ENCODE data around the gene MARCHF2.

Gene MARCHF2

GRCh38 chr19:8393192-8393870 is 19.8 kb upstream of the MARCHF2 start:
- H3K4me1 ChIP-seq (ENCODE audit: control insufficient read depth, insufficient read depth, low read length) = peaks cover 3% of the 10 kb centered on the region; the same call in 1 of the 2 replicates
- H3K36me3 ChIP-seq (ENCODE audit: control insufficient read depth in 2 of 2, insufficient read depth in 1 of 2, low read length in 2 of 2) = no peaks in the 10 kb centered on the region
- ChIA-PET POLR2A (no interaction called here), CTCF (interaction anchor here (1.1 to 6.5 kb wide), 3 partner anchors 40 to 132 kb away, joined by 3 to 57 read pairs (median 3); partner anchors contain the start of gene RPS28)
- H3K27ac ChIP-seq (ENCODE audit: extremely low read depth, low read depth, low read length) = no peak overlapping the region
- TF ChIP-seq ZNF24 (tag by site-specific recombination; IDR thresholded peaks at IDR 0.05) (no peak), ZNF558 (tag by site-specific recombination; IDR thresholded peaks at IDR 0.05) (no peak), ZNF501 (tag by site-specific recombination; IDR thresholded peaks at IDR 0.05) (no peak), ZNF518A (tag by site-specific recombination; conservative IDR thresholded peaks at IDR 0.05; ENCODE audit: low read depth) (no peak), KLF16 (tag by site-specific recombination; IDR thresholded peaks at IDR 0.05) (no peak), ZNF248 (tag by site-specific recombination; IDR thresholded peaks at IDR 0.05) (no peak), ZNF354C (tag by site-specific recombination; IDR thresholded peaks at IDR 0.05; ENCODE audit: borderline replicate concordance, low read depth) (no peak)
- no peak overlapping the region for H3K4me3 ChIP-seq (ENCODE audit: low read depth, low read length)
- H3K9me3 ChIP-seq (ENCODE audit: control insufficient read depth, insufficient read depth, low read depth, low read length) = no peaks in the 10 kb centered on the region

DNA sequence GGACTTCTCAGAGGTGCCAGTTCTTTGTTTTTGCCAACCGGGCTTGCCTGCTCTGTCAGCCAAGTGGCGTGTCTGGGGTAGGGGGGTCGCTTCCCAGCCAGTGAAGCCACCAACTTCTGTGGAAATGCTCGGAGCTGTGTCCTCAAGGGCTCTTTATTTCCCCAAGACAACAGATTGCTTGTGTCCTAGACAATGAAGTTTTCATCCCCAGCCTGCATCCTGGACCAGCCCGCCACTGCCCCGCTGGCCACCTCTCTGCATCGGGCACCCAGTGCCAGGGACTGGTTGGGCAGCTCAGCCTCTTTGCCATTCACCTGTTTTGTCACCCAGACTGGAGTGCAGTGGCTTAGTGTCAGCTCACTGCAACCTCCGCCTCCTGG is 19.2 kb upstream of the MARCHF2 start:
- H3K27ac ChIP-seq (ENCODE audit: extremely low read depth, low read depth, low read length) = no peak overlapping the region
- no peaks in the 10 kb centered on the region for H3K9me3 ChIP-seq (ENCODE audit: control insufficient read depth, insufficient read depth, low read depth, low read length)
- TF ChIP-seq, protein P1, sequence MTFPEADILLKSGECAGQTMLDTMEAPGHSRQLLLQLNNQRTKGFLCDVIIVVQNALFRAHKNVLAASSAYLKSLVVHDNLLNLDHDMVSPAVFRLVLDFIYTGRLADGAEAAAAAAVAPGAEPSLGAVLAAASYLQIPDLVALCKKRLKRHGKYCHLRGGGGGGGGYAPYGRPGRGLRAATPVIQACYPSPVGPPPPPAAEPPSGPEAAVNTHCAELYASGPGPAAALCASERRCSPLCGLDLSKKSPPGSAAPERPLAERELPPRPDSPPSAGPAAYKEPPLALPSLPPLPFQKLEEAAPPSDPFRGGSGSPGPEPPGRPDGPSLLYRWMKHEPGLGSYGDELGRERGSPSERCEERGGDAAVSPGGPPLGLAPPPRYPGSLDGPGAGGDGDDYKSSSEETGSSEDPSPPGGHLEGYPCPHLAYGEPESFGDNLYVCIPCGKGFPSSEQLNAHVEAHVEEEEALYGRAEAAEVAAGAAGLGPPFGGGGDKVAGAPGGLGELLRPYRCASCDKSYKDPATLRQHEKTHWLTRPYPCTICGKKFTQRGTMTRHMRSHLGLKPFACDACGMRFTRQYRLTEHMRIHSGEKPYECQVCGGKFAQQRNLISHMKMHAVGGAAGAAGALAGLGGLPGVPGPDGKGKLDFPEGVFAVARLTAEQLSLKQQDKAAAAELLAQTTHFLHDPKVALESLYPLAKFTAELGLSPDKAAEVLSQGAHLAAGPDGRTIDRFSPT (tag by site-specific recombination; IDR thresholded peaks at IDR 0.05) = peak; percentile 14; the same call in 1 of the 2 replicates
- no peak for TF ChIP-seq PRDM10 (tag by site-specific recombination; IDR thresholded peaks at IDR 0.05)
- ChIA-PET POLR2A (no interaction called here), CTCF (interaction anchor here (0.6 to 6.5 kb wide), 4 partner anchors 40 to 450 kb away, joined by 3 to 57 read pairs (median 4); no protein-coding TSS in a partner anchor)
- H3K4me3 ChIP-seq (ENCODE audit: low read depth, low read length) = no peak overlapping the region
- no peaks in the 10 kb centered on the region for H3K36me3 ChIP-seq (ENCODE audit: control insufficient read depth in 2 of 2, insufficient read depth in 1 of 2, low read length in 2 of 2)
- H3K4me1 ChIP-seq (ENCODE audit: control insufficient read depth, insufficient read depth, low read length) = peaks cover 3% of the 10 kb centered on the region; the same call in 1 of the 2 replicates
